ENCODE measurements around the gene JAGN1. TPM values are rescaled to one million over a fixed set of nuclear protein-coding genes. Genes with fewer than 3 reads are reported as not detected.
"Not testable (repeated sequence)": the region's sequence is repeated elsewhere in the genome, so short reads cannot be mapped to it uniquely, and the experiment has no call there.

Gene JAGN1
- total RNA-seq, 1 donor from 2014 or later, result 16.3 TPM

DNA sequence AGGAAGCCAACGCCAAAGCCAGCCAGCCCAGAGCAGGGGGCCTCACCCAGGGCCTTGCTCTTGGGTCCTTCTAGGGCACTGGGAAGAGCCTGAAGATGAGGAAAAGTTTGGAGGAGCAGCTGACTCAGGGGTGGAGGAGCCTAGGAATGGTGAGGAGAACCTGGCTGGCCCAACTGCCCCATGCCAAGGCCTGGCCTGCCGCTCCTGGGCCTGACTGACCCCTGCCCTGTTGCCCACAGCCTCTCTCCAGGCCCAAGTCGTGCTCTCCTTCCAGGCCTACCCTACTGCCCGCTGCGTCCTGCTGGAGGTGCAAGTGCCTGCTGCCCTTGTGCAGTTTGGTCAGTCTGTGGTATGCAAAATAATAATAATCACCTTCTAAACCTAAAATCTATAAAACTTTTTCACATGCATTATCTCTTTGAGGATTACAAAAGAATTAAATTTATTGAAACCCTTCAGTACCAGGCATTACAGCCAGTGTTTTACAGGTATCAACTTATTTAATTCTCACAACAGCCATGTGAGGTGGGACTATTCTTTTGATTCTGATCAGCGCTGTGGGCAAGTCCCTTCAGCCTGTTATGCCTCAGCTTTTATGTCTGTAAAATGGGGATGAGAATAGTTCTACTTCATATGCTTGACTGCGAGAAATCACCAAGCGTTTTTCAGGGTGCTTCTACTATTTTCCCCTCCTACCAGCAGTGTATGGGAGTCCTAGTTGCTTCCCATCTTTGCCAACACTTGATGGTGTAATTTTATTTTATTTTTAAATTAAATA lies 28.0 kb downstream of the JAGN1 start:
- DNase-seq, result no peak

DNA sequence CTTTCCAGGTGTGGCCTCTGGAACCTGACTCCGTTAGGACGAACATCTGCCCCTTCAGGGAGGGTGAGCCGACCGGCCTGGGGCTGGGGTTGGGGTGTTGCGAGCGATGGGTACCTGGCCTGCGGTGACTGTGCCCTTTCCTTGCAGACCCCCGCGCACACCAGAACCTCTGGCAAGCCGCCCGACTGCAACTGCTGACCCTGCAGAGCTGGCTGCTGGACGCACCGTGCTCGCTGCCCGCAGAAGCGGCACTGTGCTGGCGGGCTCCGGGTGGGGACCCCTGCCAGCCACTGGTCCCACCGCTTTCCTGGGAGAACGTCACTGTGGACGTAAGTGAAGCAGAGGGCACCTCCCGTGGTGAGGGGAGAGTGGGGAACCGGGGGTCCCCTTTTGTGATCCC lies 37.7 kb downstream of the JAGN1 start:
- no peak for DNase-seq

DNA sequence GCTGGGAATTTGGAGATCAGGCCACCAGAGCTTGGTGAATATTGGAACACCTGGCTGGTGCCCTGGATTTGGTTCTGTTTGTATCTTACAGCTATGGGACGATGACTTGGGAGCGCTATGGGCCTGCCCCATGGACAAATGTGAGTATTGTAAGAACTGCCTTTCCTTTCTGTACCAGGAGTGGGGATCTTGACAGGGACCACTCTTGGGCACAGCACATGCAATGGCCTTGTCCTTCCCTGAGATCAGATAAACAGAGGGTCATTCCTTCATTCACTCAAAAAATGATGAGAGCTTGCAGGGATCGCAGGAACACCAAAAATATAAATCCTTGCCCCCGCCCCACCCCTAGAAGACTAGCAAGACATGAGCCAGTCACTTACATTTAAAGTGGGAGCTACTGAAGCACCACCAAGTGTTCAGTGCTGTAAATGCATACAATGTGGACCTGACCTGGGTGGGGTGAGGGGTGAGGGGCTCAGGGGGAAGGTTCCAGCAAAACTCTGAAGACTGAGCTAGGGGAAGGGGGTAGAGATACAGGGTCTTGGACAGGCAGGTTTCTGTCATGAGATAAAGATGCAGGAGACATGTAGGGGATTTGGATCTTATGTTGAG lies 40.5 kb downstream of the JAGN1 start:
- no peak for DNase-seq

DNA sequence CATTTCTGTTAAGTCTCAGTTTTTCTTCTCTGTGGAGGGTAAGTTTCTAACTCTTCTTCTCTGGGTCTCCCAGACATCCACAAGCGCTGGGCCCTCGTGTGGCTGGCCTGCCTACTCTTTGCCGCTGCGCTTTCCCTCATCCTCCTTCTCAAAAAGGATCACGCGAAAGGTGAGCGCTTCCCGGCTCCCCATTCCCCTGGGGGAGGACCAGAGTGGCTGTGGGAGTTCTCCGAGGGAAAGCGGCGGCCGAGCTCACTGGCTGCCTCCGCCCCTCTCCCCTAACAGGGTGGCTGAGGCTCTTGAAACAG lies 42.1 kb downstream of the JAGN1 start:
- no peak for DNase-seq

DNA sequence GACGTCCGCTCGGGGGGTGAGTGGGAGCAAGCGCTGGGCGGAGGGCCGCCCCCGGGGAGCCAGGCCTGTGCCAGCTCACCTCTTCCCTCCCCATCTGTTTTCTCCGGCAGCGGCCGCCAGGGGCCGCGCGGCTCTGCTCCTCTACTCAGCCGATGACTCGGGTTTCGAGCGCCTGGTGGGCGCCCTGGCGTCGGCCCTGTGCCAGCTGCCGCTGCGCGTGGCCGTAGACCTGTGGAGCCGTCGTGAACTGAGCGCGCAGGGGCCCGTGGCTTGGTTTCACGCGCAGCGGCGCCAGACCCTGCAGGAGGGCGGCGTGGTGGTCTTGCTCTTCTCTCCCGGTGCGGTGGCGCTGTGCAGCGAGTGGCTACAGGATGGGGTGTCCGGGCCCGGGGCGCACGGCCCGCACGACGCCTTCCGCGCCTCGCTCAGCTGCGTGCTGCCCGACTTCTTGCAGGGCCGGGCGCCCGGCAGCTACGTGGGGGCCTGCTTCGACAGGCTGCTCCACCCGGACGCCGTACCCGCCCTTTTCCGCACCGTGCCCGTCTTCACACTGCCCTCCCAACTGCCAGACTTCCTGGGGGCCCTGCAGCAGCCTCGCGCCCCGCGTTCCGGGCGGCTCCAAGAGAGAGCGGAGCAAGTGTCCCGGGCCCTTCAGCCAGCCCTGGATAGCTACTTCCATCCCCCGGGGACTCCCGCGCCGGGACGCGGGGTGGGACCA lies 42.6 kb downstream of the JAGN1 start:
- DNase-seq, result peak; percentile 32

DNA sequence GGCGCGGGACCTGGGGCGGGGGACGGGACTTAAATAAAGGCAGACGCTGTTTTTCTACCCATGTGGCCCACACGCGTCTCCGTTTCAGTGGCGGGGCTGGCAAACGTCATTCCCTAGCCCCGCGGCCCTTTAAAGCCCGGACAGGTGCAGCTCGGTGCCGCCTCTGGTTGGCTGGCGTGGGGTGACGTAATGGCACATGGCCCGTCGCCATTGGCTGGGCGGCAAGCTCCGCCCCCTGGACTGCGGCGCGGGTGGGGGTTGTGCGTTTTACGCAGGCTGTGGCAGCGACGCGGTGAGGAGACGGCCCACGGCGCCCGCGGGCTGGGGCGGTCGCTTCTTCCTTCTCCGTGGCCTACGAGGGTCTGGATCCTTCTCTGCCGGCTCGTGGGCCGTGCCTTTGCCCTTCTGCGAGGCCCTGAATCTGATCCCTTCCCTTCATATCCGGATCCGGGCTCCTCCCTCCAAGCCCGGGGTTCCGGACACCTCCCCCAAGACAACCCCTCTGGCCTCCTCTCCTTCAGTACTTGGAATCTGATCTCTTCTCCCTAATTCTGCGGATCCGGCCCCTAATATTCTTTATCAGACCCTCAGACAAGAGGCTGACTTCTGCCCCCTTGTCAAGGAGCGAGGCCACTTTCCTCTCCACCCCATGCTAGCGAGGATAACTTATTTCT lies 43.3 kb downstream of the JAGN1 start, which contains the start of gene CRELD1:
CRELD1 (plus strand) TSS at position 274 of the 674 bp plus-strand sequence. CDS start 605 bp downstream, outside the sequence.
- DNase-seq, result peak; percentile 88

DNA sequence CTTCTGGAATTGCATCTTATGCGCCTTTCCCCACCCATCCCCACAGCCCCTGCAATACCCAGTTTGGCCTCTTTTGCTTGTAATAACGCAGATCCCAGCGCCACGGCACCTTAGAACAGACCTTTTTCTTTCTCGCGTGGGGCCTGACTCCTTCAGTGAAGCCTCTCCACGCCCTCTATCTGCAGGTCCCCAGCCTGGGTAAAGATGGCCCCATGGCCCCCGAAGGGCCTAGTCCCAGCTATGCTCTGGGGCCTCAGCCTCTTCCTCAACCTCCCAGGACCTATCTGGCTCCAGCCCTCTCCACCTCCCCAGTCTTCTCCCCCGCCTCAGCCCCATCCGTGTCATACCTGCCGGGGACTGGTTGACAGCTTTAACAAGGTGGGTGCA lies 43.8 kb downstream of the JAGN1 start:
- no peak for DNase-seq

DNA sequence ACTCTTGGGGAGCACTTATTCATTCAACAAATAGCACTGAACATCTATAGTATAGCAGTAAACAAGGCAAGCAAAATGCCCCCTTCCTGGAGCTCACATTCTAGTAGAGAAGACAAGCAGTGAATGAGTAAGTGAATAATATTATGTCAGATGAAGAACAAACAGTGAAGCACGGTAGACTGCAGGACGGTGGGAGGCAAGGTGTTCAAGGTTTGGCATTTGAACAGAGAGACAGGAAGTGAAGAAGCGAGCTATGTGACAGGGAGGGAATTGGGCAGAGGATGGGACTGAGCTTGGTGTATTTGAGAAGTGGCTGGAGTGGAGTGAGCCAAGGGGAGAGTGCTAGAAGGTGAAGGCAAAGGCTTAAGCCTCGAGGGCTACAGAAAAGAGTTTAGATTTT lies 44.6 kb downstream of the JAGN1 start:
- no peak for DNase-seq

DNA sequence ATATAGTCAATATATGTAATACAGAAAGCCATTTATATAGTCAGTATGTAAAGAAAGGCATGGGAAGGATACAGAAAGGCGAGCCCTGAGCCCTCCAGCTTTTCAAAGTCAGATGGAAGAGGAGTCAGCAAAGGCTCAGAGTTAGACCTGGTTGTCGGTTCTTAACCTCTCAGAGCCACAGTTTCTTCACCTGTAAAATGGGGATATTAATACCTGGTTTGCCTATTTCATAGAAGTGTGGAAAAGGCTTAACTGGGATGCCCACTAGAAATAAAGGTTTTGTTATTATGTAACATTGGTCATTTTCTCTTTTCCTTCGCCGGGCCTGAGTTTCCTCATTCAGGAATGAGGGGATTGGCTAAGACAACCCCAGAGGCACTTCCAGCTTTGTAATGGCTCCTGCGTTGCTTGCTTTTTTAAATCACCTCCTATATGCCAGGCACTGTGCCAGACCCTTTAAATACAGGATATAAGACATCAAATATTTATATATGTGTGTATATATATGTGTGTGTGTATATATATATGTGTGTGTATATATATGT lies 45.6 kb downstream of the JAGN1 start:
- no peak for DNase-seq

DNA sequence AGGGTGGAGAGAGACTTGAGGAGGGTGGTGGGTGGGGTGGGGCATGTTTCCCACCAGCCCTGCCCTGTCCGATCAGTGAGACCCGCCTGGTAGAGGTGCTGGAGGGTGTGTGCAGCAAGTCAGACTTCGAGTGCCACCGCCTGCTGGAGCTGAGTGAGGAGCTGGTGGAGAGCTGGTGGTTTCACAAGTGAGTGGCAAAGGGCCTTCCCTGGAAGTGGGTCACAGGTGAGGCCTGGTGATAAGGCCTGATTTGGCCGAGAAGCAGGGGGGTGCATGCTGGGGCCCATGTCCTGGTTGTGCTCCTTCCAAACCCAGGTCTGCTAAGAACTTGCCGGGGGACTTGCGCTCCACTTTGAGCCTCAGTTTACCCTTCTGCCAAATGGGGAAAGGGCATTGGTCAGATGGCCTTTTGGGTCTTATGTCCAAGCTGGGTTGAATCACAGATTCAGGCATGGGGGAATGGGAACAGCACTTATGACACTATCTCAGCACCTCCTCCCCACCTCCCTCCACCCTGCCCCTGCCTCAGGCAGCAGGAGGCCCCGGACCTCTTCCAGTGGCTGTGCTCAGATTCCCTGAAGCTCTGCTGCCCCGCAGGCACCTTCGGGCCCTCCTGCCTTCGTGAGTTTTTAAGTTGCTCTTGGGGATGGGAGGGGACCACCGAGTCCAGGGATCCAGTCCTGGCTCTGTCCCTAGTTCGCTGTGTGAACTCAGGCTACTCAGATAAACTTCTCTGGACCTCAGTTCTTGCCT lies 47.3 kb downstream of the JAGN1 start:
- no peak for DNase-seq

DNA sequence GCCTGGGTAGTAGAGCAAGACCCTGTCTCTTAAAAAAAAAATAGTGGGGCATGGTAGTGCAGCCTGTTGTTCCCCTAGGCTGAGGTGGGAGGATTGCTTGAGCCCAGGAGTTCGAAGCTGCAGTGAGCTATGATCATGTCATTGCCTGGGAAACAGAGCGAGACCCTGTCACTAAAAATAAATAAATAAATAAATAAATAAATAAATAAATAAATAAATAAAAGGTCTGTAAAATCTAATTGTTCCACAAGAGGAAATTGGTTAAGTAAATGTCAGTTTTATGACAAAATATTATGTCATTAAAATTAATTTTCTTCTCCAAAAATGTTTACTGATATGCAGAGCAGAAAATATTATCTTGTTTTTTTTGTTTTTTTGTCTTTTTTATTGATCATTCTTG lies 48.6 kb downstream of the JAGN1 start:
- DNase-seq, result no peak

DNA sequence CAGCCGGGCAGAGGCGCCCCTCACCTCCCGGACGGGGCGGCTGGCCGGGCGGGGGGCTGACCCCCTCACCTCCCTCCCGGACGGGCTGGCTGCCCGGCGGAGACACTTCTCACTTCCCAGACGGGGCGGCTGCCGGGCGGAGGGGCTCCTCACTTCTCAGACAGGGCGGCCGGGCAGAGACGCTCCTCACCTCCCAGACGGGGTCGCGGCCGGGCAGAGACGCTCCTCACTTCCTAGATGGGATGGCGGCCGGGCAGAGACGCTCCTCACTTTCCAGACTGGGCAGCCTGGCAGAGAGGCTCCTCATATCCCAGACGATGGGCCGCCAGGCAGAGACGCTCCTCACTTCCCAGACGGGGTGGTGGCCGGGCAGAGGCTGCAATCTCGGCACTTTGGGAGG lies 49.5 kb downstream of the JAGN1 start:
- not testable (repeated sequence) for DNase-seq

DNA sequence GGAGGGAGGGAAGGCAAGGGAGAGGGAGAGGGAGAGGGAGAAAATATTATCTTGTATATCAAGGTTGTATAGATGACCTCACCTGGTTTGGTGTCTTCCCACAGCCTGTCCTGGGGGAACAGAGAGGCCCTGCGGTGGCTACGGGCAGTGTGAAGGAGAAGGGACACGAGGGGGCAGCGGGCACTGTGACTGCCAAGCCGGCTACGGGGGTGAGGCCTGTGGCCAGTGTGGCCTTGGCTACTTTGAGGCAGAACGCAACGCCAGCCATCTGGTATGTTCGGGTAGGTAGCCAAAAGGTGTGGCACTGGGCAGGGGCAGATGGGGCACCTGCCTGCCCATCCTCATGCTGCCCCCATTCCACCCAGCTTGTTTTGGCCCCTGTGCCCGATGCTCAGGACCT lies 50.3 kb downstream of the JAGN1 start:
- no peak for DNase-seq

DNA sequence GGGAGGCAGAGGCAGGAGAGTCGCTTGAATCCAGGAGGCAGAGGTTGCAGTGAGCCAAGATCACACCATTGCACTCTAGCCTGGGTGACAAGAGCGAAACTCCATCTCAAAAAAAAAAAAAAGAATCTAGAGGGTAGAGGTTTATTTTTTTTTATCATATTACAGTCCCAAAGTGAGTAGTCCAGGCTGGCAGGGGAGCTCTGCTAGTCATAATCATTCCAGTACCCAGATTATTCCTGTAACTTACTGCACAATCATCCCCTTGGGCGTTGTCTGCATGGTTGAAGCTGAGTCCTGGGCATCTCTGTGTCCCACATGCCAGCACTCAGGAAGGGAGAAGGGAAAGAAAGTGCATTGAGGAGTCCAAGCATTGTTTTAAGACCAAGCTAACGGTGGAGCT lies 51.8 kb downstream of the JAGN1 start:
- no peak for DNase-seq

DNA sequence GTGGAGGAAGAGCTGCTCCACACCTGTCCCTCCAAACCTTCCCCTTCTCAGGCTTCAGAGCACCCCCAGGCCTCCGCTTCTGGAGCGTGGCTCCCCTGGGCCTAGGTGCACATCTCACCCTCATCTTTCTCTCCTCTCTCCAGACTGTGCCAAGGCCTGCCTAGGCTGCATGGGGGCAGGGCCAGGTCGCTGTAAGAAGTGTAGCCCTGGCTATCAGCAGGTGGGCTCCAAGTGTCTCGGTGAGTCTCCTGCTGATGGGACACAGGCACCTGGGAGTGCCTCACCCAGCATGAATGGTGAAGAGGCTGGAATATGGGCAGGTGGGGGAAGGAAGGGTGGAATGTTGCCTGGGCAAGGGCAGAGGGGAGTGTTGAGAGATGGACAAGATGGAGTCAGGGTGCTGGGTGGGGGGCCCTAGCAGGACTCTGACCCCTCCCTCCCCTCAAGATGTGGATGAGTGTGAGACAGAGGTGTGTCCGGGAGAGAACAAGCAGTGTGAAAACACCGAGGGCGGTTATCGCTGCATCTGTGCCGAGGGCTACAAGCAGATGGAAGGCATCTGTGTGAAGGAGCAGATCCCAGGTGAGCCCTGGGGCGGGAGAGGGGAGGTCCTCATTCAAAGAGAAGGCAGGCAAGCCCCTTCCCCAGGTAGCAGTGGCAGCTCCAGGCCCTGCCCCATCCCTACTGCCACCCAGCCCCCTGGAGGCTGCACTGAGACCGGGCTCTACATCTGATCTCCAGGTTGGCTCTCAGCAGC lies 52.7 kb downstream of the JAGN1 start:
- DNase-seq, result no peak

Small RNA genes within 50 kb of the gene (small RNA-seq; reads per million reads assigned to genes)
- gene RNU6-882P (ENCODE audit: low replicate concordance), result not detected

Other genes starting within 250 kb of the JAGN1 start
- 21.1 TPM for gene MTMR14, start 241.1 kb upstream of the JAGN1 start, total RNA-seq
- gene CPNE9, start 186.8 kb upstream of the JAGN1 start, total RNA-seq, result 0.39 TPM
- gene BRPF1, start 158.9 kb upstream of the JAGN1 start, total RNA-seq, result 12.0 TPM
- gene OGG1, start 140.7 kb upstream of the JAGN1 start, total RNA-seq, result 23.5 TPM
- gene CAMK1, start 120.7 kb upstream of the JAGN1 start, total RNA-seq, result 24.6 TPM
- 20.8 TPM for gene TADA3, start 98.1 kb upstream of the JAGN1 start, total RNA-seq
- gene ARPC4, start 97.5 kb upstream of the JAGN1 start, total RNA-seq, result 77.7 TPM
- gene TTLL3, start 80.3 kb upstream of the JAGN1 start, total RNA-seq, result 64.3 TPM
- 18.1 TPM for gene RPUSD3, start 46.6 kb upstream of the JAGN1 start, total RNA-seq
- 29.4 TPM for gene CIDEC, start 10.4 kb upstream of the JAGN1 start, total RNA-seq
- gene IL17RE, start 12.2 kb downstream of the JAGN1 start, total RNA-seq, result 6.3 TPM
- gene IL17RC, start 26.5 kb downstream of the JAGN1 start, total RNA-seq, result 22.2 TPM
- 25.8 TPM for gene CRELD1, start 43.2 kb downstream of the JAGN1 start, total RNA-seq
- gene PRRT3, start 61.8 kb downstream of the JAGN1 start, total RNA-seq, result 1.2 TPM
- gene EMC3, start 96.2 kb downstream of the JAGN1 start, total RNA-seq, result 33.6 TPM
- 15.0 TPM for gene FANCD2, start 135.8 kb downstream of the JAGN1 start, total RNA-seq
- gene FANCD2OS, start 217.6 kb downstream of the JAGN1 start, total RNA-seq, result not detected
- gene BRK1, start 225.1 kb downstream of the JAGN1 start, total RNA-seq, result 74.1 TPM